GM18517 (cell line): ENCODE measurements around the gene CIRBP.
A peak's percentile ranks its signal among the peaks of the same experiment; 100 is the strongest.
"Not testable (repeated sequence)": the region's sequence is repeated elsewhere in the genome, so short reads cannot be mapped to it uniquely, and the experiment has no call there.

Source experiments
- ATAC-seq: cut with Tn5 transposase; IDR thresholded peaks from one replicate; pipeline ENCODE4 v1.9.1; 2021; ENCODE audit warnings: mild to moderate bottlenecking, moderate library complexity; ENCODE audit not compliant: unreplicated experiment

Gene CIRBP

GRCh38 chr19:1243768-1244692 is 25.1 kb upstream of the CIRBP start:
- ATAC-seq: no peak

GRCh38 chr19:1244693-1245451 is 24.3 kb upstream of the CIRBP start:
- ATAC-seq: no peak

- ATAC-seq: no peak
Observed at GRCh38 chr19:1245494-1246264, 23.5 kb upstream of the CIRBP start.

GRCh38 chr19:1246265-1247087 is 22.7 kb upstream of the CIRBP start:
- not testable (repeated sequence) for ATAC-seq

GRCh38 chr19:1247748-1248138 is 21.4 kb upstream of the CIRBP start:
- ATAC-seq: no peak

- ATAC-seq: peak; percentile 6
Observed at GRCh38 chr19:1248139-1248785, 20.9 kb upstream of the CIRBP start, which contains the start of gene MIDN. Gene MIDN (plus strand): TSS chr19:1248583. CDS start chr19:1250297, 1,714 bp downstream.

GRCh38 chr19:1248786-1249297 is 20.3 kb upstream of the CIRBP start:
- ATAC-seq: peak; percentile 26

GRCh38 chr19:1249298-1249989 is 19.7 kb upstream of the CIRBP start:
- ATAC-seq: peak; percentile 48

- ATAC-seq: no peak
Observed at GRCh38 chr19:1249990-1250436, 19.1 kb upstream of the CIRBP start.

GRCh38 chr19:1250437-1251260 is 18.5 kb upstream of the CIRBP start:
- ATAC-seq: no peak

GRCh38 chr19:1251330-1252220 is 17.6 kb upstream of the CIRBP start:
- ATAC-seq: no peak

GRCh38 chr19:1252221-1252820 is 16.8 kb upstream of the CIRBP start:
- ATAC-seq: no peak

GRCh38 chr19:1252821-1253513 is 16.2 kb upstream of the CIRBP start:
- no peak for ATAC-seq

- ATAC-seq: no peak
Observed at GRCh38 chr19:1253514-1254080, 15.5 kb upstream of the CIRBP start.

- no peak for ATAC-seq
Observed at GRCh38 chr19:1254081-1254527, 15.0 kb upstream of the CIRBP start.
